ENCODE data around the gene MDN1.
"Not testable (repeated sequence)": the region's sequence is repeated elsewhere in the genome, so short reads cannot be mapped to it uniquely, and the experiment has no call there.

DNA sequence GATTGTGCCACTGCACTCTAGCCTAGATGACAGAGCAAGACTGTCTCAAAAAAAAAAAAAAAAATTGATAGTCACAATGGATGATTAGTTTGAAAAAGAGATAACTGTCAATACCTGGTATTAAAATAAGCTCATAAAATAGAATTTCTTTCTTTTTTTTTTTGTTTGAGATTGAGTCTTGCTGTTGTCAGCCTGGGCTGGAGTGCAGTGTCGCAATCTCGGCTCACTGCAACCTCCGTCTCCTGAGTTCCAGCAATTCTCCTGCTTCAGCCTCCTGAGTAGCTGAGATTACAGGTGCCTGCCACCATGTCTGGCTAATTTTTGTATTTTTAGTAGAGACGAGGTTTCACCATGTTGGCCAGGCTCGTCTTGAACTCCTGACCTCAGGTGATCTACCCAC lies 27.9 kb upstream of the MDN1 start:
- TF ChIP-seq, protein P1, sequence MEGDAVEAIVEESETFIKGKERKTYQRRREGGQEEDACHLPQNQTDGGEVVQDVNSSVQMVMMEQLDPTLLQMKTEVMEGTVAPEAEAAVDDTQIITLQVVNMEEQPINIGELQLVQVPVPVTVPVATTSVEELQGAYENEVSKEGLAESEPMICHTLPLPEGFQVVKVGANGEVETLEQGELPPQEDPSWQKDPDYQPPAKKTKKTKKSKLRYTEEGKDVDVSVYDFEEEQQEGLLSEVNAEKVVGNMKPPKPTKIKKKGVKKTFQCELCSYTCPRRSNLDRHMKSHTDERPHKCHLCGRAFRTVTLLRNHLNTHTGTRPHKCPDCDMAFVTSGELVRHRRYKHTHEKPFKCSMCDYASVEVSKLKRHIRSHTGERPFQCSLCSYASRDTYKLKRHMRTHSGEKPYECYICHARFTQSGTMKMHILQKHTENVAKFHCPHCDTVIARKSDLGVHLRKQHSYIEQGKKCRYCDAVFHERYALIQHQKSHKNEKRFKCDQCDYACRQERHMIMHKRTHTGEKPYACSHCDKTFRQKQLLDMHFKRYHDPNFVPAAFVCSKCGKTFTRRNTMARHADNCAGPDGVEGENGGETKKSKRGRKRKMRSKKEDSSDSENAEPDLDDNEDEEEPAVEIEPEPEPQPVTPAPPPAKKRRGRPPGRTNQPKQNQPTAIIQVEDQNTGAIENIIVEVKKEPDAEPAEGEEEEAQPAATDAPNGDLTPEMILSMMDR (IDR thresholded peaks at IDR 0.05) = not testable (repeated sequence)
- not testable (repeated sequence) for TF ChIP-seq POLR2AphosphoS5, POLR2A (IDR thresholded peaks at IDR 0.05)
